Activated CD4-positive, alpha-beta T cell treated with anti-CD3 and anti-CD28 coated beads for 4 hours (primary cell): ENCODE measurements around the gene ZRANB3.
"Not testable (repeated sequence)": the region's sequence is repeated elsewhere in the genome, so short reads cannot be mapped to it uniquely, and the experiment has no call there.

Experiments used
- DNase-seq, 2 donors: peaks; one replicate each; pipeline ENCODE4 v3.0.0-alpha.2; 2020

ZRANB3 gene

DNA sequence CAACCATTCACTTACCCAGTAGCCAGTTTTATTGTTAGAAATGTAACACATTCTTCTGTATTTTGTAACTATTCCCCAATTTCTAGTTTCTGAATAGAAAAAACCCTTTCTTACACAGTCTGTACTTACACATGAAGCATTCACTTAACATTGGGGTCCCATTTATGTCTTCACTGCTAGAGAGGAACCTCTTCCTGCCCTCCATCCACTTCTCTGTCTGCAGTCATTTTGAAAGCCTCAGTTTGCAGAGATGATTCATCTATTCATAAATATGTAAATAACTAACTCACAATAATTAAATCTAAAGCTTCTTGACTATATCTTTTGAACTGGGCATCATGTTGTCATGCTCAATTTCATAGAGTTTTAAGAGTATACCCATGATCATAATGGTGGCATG, 55.9 kb downstream of the ZRANB3 start:
- no peak for DNase-seq

DNA sequence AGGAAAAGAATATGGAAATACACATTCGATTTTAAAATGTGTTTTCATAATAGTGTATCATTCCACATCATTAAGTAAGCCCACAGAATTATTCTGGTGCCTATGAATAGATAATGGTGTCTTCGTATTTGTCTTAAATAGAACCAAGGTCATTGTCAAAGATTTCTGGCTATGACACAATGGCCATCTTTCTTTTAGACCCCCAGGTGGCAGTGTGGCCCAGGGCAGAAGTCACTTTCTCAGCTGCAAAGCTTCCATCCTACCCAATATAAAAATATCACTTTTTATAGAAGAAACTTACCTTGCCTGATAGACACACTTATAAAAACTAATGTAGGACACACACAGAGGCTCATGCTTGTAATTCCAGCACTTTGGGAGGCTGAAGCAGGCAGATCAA, 57.5 kb downstream of the ZRANB3 start:
- peak in 1 of 2 donors; percentile 15 for DNase-seq

DNA sequence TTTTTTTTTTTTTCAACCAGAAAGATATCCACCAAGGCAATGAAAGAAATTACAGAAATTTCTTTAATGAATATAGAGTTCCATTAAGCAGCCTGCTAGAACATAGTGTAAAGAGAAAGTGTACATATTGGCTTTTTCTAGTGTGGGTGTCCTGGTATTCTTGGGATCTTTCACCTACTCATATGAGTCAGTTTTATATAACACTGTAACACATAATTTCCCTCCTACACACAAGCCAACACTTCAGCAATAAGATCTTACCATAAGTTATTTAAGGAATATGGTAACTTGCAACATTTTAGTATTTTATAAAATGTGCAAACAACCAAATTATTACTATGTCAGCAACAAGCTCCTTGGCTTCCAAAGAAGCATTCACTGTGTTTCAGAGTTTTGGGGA, 59.9 kb downstream of the ZRANB3 start:
- no peak for DNase-seq

DNA sequence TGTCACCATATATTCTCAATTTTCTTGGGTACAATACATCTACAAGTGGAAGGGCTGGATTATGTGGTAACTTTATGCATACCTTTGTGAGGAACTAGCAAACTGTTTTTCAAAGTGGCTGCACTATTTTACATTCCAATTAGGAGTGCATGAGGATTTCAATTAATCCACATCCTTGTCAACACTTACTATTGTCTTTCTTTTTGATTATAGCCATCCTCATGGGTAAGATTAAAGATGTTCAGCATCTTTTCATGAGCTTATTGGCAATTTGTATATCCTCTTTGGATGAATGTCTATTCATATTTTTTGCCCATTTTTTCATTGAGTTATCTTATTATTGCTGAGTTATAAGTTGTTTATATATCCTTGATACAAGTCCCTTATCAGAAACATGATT, 73.7 kb downstream of the ZRANB3 start:
- DNase-seq, result no peak

DNA sequence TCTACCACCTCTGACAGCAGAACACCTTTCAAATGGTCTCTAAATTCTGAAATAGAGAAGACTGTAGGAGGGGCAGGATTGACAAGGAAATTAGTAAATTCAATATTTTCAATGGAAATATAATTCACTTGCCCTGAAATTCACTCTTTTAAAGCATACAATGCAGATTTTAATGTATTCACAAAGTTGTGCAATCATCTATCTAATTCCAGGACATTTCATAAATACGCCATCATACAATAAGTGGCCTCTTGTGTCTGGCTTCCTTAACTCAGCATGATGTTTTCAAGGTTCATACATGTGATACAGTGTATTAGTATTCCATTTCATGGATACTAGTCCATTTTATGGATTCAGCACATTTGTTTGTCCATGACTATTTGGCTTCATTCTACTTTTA, 74.2 kb downstream of the ZRANB3 start:
- DNase-seq, result no peak

DNA sequence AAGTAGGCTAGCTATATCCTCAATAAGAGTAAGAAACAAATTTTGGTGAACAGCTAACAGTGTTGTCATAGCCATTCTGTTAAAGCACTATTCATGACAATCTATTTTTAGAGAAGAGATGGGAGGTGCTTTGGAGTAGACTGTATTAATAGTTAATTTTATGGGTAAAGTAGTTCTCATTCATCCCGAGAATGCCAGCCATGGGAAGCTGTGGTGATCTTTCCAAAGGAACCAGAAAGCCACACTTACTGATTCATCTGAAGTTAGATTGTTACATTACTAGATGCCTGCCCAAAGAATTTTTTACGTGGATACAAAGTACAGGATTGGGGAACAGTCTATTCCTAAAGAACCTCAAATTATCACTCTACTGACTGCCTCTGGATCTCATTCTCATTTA, 74.6 kb downstream of the ZRANB3 start:
- no peak for DNase-seq

DNA sequence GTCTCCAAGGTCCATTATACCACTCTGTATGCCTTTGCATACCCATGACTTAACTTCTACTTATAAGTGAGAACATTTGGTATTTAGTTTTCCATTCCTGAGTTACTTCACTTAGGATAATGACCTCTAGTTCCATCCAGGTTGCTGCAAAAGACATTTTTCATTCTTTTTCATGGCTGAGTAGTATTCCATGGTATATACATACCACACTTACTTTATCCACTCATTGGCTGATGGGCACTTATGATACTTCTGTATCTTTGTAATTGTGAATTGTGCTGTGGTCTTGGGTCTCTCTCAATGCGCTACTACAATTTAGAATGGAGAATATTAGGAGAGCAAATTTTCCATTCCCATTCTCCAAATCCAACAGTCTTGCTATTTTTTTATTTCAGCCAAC, 76.4 kb downstream of the ZRANB3 start:
- no peak for DNase-seq

DNA sequence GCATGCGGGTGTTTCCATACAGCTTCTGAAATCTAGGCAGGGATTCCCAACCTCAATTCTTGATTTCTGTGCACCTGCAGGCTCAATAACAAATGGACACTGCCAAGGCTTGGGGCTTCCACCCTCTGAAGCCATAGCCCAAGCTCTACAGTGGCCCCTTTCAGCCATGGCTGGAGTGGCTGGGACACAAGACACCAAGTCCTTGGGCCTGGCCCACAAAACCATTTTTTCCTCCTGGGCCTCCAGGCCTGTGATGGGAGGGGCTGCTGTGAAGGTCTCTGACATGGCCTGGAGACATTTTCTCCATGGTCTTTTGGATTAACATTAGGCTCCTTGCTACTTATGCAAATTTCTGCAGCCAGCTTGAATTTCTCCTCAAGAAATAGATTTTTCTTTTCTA, 78.0 kb downstream of the ZRANB3 start:
- not testable (repeated sequence) for DNase-seq

DNA sequence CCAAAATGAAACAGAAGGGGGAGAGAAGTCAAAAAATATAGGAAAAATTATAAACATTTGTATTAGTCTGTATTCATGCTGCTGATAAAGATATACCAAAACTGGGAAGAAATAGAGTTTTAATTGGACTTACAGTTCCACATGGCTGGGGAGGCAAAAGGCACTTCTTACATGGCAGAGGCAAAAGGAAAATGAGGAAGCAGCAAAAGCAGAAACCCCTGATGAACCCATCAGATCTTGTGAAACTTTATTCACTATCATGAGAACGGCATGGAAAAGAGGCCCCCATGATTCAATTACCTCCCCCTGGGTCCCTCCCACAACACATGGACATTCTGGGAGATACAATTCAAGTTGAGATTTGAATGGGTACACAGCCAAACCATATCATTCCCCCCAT, 79.1 kb downstream of the ZRANB3 start:
- DNase-seq, result no peak

DNA sequence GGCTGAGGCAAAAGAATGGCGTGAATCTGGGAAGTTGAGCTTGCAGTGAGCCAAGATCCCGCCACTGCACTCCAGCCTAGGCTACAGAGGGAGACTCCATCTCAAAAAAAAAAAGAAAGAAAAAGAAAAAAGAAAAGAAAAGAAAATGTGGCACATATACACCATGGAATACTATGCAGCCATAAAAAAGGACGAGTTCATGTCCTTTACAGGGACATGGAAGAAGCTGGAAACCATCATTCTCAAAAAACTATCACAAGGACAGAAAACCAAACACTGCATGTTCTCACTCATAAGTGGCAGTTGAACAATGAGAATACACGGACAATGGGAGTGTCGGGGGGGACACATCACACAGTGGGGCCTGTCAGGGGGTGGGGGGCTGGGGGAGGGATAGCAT, 88.0 kb downstream of the ZRANB3 start:
- not testable (repeated sequence) for DNase-seq

DNA sequence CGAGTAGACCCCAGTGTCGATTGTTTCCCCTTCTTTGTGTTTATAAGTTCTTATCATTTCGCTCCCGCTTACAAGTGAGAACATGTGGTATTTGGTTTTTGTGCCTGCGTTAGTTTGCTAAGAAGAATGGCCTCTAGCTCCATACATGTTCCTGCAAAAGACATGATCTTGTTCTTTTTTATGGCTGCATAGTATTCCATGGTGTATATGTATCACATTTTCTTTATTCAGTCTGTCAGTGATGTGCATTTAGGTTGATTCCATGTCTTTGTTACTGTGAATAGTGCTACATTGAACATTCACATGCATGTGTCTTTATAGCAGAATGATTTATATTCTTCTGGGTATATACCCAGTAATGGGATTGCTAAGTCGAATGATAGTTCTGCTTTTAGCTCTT, 95.9 kb downstream of the ZRANB3 start:
- not testable (repeated sequence) for DNase-seq

DNA sequence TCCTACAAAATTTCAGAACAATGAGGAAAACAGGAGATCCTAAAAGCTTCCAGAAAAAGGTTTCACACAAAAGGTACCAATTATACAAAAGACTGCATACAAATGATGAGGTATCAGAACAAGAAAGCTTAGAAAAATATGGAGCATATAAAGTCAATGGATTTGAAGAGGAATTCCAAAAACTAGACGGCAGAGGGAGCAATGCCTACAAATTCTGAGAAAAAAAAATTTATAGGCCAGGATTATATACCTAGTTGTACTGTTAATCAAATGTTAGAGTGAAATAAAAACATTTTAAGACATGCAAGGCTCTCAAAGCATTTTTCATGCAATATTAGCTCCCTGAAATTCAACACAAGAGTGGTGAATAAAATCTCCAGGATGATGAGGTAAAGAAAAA, 106.2 kb downstream of the ZRANB3 start:
- no peak for DNase-seq

DNA sequence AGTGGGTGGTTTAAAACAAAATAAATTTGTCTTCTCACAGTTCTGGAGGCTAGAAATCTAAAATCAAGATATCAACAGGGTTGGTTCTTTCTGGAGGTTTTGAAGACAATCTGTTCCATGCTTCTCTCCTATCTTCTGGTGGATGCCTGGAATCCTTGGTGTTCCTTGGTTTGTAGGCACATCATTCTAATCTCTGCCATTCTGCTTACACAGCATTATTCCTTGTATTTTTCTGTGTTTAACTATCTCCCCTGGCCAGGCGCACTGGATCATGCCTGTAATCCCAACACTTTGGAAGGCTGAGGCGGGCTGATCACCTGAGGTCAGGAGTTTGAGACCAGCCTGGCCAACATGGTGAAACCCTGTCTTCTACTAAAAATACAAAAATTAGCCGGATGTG, 108.1 kb downstream of the ZRANB3 start:
- DNase-seq, result no peak

DNA sequence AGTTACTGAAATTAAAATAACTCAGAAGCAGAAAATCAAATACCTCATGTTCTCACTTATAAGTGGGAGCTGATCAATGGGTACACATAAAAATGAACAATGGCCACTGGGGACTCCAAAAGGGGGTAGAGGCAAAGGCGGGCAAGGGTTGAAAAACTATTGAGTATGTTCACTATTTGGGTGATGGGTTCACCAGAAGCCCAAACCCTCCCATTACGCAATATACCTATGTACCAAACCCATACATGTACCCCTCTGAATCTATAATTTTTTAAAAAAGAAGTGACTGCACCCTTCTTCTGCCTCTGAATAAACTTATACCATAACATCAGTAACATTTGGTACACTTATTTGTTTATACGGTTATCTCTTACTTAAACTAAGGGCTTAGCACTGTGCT, 119.4 kb downstream of the ZRANB3 start:
- DNase-seq, result no peak

DNA sequence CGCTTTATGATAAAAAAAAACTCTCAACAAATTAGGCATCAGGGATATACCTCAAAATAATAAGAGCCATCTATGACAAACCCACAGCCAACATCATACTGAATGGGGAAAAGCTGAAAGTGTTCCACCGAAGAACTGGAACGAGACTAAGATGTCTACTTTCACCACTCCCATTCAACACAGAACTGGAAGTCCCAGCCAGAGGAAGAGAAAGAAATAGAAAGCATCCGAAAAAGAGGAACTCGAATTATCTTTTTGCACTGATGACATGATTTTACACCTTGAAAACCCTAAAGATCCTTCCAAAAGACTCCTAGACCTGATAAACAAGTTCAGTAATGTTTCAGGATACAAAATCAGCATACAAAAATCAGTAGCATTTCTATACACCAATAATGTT, 121.6 kb downstream of the ZRANB3 start:
- DNase-seq, result no peak

DNA sequence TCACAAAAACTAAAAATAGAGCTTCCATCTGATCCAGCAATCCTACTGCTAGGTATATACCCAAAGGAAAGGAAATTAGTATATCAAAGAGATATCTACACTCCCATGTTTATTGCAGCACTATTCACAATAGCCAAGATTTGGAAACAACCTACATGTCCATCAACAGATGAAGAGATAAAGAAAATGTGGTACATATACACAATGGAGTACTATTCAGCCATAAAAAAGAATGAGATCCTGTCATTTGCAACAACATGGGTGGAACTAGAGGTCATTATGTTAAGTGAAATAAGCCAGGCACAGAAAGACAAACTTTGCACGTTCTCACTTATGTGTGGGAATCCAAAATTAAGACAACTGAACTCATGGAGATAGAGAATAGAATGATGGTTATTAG, 134.8 kb downstream of the ZRANB3 start:
- not testable (repeated sequence) for DNase-seq

DNA sequence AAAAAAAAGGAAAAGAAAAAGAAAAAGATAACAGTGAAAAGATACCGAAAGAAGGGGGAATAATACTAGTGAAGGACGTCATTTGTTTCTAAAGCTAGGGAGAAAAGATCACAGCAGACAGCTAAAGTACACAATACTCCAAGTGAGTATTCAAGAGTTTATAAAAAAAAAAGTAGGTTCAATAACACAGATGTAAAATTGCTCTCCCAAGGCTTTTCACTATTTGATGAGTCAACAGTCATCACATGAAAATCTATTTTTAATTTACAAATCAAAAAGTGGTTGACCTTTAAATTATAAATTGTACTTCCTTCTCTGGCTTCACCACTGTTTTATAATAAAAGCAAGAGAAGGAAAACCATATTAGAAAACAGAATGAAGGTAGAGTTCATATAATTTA, 144.0 kb downstream of the ZRANB3 start:
- DNase-seq, result no peak

DNA sequence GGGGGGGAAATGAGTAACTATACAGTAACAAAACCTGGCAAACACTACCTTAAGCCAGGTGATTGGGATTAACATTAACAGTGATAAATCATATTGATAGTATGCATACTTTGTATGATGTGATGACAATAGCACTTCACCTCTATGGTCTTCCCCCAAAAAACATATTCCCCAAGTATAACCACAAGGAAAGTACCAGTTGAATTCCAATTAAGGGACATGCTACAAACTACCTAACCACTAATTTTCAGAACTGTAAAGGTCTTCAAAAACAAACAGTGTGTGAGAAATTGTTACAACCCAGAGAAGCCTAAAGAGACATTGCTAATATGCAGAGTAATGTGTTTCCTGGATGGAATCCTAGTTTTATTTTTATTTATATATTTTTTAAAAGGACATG, 152.4 kb downstream of the ZRANB3 start:
- no peak for DNase-seq

DNA sequence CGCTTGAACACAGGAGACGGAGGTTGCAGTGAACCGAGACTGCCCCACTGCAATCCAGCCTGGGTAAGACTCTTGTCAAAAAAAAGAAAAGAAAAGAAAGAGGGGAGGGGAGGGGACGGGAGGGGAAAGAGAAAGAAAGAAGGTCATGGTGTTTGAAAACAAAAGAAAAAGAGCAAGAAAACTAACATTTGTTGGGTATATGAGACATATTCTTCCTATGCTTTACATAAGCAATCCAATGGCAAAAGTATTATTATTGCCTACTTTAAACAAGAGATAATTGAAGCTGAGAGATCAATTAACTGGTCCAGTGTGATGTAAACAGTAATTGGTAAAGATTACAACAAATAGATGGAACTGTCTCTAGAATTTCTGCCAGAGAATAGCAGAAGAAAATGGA, 157.3 kb downstream of the ZRANB3 start:
- no peak for DNase-seq

DNA sequence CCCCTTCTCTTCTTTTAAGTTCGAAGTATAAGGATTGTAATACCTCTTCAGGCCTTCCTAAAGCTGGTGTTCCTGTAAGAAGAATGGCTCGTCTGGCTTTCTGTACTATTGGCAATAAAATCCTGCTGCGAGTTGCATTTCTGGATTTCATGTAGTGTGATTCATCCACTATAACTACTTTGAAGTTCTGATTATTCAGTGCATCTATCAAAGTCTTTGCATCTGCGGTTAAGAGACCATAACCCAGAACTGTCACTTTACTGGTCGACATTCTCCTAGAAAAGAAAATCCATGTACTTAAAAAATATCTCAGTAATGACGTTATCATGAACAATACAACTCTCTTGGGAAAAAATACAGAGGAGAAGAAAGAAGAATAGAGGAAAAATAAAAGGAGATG, 181.1 kb downstream of the ZRANB3 start:
- DNase-seq, result no peak

DNA sequence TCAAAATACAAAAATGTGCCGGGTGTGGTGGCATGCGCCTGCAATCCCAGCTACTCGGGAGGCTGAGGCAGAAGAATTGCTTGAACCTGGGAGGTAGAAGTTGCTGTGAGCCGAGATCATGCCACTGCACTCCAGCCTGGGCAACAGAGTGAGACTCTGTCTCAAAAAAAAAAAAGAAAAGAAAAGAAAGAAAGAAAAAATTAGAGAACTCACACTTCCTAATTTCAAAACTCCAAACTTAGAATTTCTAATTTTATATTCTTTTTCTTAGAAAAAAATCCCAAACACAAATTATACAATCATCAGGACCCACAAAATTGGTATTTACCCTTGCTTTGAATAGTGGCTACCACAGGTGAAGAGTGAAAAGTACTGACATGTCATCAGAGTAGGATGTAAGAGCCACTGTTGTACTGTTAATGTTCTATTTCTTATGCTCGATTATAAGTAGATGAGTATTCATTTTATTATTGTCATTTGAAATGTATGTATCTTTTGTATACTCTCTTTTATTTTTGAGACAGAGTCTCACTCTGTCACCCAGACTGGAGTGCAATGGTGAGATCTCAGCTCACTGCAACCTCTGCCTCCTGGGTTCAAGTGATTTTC, 182.8 kb downstream of the ZRANB3 start:
- DNase-seq, result not testable (repeated sequence)

DNA sequence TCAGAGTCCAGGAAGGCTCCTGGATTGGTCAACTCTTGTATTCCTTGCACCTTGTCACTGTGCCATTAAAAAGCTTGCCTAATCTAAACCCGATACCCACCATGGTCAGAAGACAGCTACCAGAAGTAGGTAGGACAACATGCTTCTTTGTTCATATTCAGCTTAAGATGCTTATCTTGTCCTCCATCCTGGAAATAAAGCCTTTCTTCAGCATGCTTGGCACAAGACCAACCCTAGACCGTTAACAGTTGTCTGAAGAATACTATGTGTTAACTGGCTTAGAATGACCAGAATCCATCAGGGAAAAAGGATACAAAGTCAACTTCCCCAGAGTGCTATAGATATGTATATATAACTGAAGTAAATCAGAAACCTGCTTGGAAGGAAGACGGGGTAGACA, 193.9 kb downstream of the ZRANB3 start:
- DNase-seq, result no peak

DNA sequence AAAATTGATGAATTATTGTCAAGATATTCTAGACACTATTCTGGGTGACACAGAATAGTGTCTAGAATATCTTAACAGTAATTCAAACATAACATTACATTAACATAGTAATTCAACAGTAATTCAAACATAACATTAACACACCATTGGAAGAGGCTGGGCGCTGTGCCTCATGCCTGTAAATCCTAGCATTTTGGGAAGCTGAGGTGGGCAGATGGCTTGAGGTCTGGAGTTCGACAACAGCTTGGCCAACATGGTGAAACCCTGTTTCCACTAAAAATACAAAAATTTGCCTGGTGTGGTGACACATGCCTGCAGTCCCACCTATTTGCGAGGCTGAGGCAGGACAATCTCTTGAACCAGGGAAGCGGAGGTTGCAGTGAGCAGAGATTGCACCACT, 195.8 kb downstream of the ZRANB3 start:
- no peak for DNase-seq

DNA sequence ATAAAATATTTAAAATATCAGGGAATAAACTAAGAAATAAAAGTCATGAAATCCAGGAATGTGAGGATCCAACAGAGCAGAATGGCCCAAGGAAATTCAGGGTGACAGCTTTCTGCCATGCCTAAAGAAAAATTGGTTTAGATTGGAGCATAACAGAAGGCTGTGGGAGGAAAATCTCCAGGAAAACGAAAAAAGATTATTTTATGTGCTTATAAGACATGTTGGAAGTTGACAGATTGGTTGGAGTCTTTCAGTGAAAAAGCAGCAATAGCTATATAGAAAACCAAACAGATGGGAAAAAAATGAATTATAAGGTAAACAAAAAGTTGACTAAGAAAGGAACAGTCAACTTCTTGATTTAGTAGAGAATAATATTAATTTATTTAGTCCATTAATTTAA, 203.9 kb downstream of the ZRANB3 start:
- DNase-seq, result no peak

DNA sequence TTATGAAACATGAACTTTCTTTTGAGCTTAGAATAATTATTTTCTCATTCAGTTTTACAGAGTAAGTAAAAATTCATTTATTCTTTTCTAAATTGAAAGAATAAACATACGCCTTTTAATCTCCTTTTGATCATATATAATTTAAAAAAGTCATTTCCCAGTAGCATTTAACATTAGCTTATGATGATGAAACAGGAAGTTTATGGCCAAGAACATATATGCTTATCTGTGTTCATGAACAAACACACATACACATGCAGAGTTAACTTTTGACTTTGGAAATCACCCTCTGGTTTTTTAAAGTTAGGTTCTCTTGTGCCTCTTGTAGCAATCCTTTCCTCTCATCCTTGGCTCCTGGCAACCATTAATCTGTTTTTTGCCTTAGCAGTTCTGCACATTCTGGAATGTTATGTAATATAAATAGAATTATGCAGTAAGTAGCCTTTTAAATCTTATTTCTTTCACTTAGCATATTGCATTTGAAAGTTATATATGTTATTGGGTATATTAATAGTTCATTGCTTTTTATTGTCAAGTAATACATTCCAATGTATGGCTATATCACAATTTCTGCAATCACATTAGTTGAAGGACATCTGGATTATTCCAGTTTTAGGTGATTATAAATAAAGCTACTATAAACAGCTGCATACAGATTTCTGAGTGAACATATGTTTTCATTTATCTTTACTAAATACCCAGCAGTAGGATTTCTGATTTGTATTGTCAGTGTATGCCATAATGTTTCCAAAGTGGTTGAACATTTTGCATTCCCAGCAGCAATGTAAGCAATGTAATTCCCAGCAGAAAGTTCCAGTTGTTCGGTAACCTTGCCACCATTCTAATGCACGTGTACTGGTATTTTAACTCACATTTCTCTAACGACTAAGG, 210.3 kb downstream of the ZRANB3 start:
- no peak for DNase-seq
